ENCODE data around the gene LRCH2.
"Not testable (repeated sequence)": the region's sequence is repeated elsewhere in the genome, so short reads cannot be mapped to it uniquely, and the experiment has no call there.

Gene LRCH2, protein sequence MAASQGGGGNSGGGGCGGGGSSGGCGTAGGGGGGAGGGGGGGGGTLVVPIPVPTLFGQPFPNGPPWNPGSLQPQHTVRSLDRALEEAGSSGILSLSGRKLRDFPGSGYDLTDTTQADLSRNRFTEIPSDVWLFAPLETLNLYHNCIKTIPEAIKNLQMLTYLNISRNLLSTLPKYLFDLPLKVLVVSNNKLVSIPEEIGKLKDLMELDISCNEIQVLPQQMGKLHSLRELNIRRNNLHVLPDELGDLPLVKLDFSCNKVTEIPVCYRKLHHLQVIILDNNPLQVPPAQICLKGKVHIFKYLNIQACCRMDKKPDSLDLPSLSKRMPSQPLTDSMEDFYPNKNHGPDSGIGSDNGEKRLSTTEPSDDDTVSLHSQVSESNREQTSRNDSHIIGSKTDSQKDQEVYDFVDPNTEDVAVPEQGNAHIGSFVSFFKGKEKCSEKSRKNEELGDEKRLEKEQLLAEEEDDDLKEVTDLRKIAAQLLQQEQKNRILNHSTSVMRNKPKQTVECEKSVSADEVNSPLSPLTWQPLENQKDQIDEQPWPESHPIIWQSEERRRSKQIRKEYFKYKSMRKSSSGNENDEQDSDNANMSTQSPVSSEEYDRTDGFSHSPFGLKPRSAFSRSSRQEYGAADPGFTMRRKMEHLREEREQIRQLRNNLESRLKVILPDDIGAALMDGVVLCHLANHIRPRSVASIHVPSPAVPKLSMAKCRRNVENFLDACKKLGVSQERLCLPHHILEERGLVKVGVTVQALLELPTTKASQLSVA

DNA sequence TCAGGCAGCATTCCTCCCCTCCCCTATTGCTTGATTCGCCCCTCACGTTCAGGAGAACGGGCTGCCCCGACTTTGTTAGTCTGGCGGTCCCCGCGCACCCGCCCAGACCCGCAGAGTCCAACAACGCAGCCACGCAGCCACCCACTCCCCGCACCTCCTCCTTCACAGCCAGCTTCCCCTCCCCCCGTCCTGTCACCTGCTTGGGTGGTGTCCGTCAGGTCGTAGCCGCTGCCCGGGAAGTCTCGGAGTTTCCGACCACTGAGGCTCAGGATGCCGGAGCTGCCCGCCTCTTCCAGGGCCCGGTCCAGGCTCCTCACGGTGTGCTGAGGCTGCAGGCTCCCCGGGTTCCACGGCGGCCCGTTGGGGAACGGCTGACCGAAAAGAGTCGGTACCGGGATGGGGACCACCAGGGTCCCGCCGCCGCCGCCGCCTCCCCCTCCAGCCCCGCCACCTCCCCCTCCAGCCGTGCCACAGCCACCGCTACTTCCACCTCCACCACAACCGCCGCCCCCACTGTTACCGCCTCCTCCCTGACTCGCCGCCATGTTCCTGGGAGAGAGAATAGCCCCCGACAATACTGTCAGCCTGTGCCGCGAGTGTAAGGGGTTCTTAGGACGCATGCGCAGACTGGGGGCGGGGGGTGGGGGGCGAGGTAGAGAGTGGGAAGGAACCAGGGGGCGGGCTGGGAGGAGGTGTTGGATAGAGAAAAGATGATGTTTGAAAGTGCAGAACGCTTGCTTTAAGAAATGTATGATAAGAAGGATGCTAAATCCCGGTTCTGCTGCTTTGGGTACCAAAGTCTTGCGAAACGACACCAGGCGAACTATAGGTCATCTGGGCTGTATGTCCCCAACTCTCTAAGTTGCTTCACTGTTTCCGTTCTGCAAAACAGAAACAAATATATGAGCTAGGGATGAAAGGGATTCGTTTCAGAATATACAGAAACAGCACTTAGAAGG is at the start of gene LRCH2:
Gene LRCH2 (minus strand): TSS at position 600 of the 959 bp plus-strand sequence. CDS start 55 bp downstream, at position 545.
- DNase-seq: no peak

DNA sequence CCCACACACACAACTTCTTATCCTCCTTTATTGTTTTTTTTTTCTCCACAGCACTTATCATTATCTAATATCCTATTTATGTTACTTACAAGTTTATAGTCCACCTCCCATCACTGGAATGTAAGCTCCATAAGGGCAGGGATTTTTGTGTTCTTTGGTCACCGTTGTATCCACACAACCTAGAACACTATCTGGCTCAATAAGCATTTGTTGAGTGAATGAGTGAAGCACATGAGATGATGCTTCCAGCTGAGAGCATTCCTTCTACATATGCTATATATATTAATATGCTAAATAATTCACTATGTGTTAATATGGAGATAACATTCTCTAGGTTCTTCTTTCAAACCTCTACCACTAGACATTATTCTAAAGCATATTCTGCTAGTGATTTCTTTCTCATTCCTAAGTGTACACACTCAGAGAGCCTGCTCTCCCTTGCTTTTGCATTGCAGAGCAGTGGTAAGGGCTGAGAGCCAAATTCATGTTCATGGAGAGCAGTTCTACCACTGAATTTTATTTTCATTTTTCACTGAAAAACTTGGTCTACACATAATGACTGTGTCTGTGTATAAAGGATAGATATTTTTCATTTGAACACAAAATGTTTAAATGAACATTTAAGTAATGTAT is 35.3 kb upstream of the LRCH2 start:
- no peak for DNase-seq

DNA sequence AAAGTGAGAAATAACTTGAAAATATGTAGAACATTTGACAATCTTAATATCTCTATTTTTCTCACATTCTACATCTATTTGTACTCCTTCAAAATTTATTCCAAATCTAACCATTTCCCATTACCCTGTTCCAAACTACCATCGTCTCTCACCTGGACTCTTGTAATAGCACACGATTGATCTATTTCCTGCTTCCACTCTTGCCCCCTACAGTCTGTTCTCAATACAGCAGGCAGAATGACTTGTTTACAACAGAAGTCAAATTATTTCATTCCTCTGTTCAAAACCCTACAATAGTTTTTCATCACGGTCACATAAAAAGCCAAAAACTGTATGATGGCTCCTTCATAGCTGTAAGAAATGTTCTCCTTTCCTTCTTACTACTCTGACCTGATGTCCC is 34.5 kb upstream of the LRCH2 start:
- DNase-seq: no peak

DNA sequence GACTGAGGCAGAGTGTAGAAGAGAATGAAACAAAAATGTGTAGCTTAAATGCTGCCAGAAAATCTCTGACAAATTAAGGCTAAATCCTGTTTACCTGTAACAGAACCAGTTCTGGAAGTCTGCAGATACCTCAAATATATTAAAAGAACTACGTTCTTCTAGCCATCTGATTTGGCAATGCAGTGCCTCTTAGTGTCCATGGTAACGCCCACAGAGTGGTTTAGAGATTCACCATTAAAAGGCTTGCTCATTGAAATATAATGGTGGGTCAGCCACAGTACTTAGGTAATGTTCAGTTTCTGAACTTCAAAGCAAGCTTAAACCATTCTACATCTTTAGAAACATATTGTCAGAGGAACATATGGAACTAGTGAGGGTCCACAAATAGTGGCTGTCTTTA is 32.4 kb upstream of the LRCH2 start:
- DNase-seq: no peak

DNA sequence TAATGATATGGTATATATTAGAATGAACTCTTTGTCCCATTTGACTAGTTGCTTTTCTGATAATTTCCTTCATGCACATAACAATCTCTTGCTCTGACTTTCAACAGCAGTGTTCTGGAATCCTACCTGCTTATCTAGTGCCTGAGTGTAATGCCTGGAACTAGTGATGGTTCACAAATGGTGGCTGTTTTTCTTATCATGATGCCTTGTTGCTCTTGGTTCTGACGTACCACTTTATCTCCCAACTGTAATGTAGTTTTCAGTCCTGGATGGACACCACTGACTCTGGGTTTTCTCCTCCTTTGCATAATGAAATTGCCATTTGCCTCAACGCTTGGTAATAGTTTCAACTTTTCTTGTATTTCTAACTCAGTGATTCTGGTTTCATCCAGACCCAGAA is 30.1 kb upstream of the LRCH2 start:
- DNase-seq: no peak

DNA sequence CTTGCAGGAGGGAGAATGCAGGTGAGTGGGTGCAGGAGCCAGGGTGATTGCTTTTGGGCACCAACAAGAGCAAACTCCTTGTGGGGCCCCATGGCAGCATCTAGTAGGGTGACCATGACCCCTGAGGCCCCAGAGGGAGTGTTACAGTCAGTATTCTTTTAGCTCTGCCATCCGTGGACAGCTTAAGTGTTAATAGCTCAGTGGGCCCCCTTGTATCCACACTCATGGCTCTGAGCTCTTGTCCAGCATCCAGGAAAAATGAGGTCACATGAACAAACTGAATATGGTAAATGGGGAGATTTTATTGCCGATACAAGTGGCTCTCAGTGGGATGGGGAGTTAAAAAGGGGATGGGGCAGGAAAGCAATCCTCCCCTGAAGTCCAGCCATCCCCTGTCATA is 27.3 kb upstream of the LRCH2 start:
- no peak for DNase-seq

DNA sequence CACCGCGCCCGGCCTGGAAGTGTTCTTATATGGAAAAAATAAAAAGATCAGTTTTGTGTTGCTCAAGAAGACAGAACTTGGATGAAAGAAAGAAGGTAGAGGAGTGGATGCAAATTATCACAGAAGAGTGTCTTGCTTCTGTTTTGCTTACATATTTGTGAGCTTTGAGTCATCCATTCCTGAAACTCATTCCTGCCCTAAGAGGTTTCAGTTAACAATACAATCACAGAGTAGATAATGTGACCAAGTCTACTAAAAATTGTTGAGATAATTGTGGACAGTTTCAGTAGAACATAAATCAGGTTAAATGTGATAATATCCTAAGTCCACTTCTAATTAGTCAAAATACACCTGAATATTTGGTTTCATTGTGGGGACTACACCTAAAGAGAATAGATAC is 26.4 kb upstream of the LRCH2 start:
- no peak for DNase-seq

DNA sequence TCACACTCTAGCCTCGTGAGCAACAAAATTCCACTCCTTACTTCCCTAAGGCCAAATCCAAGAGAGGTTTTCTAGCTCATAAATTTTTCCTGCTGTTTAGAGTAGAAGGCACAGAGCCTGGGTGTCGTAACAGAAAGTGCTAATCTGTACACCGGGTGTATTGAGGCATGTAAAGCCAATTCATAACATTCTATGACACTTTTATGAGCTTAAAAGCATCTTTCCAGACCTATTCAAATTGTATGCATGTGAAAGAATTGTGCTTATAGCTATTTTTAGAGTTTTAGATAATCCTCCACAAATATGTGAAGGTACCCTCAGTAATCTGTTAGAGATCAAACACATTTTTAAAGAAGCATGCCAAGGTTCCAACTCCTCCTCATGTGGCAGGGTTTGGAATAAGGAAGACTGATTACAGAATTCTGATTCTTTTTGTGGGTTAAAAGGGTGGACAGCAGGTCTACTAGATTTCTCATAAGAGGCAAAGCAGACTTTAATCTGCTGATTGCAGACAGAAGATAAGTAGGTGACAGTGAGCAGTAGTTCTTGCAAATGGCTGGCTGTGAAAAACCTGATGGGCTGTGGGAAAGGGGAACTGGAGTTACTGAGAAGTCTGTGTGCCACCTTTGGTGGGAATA is 25.5 kb upstream of the LRCH2 start:
- no peak for DNase-seq

DNA sequence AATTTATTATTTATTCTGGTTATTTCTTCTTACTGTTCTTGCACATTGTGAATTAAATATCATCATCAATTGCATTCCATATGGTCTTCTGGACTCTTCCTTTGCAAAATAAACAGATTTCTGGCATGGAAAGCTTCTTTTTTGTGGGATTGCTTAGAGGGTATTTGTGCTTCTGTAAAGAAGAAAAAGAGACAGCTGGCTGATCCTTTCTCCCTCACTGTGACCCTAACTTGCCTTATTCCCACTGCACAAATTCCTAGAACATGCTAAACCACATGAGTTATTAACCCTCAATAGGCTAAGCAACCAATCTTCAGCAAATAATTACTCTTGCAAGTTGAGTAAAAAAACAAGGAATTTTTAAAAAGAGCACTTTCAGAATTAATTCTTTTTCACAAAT is 23.8 kb upstream of the LRCH2 start:
- DNase-seq: no peak

DNA sequence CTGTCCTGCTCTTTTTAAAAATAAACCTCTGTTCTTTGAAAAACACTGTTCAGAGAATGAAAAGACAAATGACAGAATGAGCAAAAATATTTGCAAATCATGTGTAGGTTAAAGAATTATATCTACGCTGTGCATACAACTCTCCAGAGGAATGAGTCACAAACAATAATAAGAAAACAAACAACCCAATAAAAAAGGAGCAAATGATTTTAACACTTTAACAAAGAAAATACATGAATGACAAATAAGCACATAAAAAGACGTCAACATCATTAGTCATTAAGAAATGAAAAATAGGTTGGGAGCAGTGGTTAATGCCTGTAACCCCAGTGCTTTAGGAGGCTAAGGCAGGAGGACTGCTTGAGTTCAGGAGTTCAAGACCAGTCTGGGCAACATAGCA is 21.1 kb upstream of the LRCH2 start:
- no peak for DNase-seq

DNA sequence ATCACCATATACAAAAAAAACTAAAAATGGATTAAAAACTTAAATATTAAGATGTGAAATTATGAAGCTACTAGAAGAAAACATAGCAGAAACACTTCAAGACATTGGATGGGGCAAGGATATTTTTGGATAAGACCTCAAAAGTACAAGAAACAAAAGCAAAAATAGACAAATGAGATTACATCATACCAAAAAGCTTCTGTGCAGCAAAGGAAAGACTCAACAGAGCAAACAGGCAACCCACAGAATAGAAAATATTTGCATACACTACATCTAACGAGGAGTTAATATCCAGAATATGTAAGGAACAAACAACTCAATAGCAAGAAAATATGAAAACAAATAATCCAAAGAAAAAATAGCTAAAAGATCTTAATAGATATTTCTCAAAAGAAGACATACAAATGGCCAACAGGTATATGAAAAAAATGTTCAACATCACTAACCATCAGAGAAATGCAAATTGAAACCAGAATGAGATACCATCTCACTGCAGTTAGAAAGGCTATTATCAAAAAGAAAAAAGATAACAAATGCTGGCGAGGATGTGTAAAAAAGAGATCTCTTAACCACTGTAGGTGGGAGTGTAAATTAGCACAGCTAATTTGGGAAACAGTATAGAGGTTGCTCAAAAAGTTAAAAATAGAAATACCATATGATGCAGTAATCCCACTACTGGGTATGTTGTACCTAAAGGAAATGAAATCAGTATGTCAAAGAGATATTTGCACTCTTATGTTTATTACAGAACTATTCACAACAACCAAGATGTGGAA is 17.8 kb upstream of the LRCH2 start:
- no peak for DNase-seq

DNA sequence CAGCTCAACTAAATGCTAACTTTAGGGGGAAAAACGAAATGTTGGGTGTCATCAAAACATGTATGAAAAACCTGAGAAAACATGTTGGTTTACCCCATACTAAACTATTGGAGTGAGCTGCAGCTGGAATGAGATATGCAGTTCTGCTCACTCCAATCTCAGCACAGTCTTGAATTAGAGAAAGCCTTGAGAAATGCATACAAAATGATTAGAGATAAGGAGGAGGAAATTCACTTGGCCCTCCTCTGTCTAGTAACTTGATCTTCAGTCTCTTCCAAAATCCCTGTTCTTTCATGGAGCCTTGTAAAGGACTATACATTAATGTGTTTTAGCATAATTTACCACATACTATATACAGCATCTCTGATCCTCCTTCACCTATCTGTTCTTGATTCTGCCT is 3.2 kb upstream of the LRCH2 start:
- DNase-seq: no peak

DNA sequence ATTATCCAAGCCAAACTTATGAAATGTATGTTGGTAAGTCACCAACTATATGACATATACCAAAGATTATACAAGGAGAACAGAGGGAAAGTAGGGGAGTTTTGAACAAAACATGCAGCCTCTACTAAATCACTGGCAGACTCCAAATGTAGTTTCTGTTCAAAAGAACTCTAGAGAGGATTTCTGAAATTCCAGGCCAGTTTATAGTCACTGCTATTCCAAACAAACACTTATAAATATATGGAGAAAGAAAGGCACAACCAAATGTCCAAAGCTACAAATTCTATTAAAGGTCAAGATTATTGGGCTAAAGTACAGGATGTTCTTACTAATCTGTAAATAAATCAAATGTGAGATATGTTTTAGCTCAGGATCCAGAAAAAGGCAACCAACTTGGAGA is 2.7 kb upstream of the LRCH2 start:
- no peak for DNase-seq

DNA sequence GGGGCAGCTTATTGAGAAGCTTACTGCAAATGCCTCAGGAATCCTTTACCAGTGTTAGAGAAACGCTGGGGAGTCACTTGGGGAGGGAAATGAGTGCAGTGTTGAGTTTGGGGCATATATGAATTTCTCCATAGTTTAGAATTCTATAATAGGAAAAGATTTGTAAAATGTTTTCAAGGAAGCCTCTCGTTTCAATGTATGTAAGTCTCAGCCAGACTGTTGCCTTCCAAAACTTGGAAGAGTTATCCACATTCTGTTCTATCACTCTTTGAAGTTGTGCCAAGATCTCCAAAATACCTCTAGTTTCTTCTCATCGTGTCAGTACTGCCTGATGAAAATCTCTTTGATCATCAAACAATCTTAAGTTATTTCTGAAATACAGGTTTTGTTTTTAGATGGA is 565 bp upstream of the LRCH2 start:
- DNase-seq: no peak

DNA sequence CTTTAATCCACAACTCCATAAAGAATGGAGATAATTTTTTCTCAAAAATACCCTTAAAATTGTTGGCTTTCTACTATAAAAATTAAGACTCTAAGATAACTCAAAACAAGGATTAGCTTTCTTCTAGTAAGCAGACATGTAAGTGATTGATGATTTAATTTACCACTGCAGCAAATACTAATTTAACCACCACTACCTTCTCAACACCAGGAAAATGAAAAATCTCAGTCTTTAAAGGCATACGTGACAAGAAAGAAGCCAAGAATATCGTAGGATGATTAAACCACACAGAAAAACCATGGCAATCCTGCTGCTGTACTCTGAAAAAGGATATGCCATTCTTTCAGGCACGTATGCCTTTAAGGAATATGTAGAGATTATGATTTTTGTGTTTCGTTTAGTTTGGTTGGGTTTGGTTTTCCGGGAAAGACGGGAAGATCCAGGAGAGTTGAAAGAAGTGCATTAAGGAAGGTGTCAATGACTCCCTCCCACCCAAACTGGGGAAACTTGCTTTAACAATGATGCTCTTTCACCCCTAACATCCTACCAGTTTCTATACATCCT is 881 bp downstream of the LRCH2 start:
- DNase-seq: no peak

DNA sequence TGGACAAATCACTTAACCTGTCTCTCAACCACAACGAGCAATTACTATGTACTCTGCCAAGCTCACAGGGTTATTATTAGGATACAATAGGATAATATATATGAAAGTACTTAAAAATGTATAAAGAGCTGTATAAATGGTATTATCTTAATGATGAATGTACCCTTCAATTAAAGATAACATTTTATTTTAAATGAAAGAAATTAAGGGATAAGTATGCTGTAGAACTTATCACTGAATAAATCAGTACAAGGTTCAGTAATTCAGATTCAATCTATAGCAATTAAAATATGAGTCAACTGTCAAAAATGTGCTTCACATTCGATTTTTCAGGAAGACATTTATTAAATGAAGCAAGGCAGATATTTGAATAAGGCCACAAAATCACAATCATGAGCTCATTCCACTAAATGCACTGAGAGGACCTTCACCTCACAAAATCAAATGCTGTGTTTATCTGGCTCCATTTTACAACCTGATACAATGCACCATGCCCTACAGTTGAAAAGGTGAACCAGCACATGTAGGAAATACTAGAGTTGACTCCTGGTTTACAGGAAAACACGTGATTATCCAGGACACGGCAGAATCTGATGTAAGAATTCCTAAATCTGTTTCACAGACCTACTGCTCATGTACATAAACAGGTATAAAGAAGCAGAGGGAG is 4.4 kb downstream of the LRCH2 start:
- DNase-seq: no peak

DNA sequence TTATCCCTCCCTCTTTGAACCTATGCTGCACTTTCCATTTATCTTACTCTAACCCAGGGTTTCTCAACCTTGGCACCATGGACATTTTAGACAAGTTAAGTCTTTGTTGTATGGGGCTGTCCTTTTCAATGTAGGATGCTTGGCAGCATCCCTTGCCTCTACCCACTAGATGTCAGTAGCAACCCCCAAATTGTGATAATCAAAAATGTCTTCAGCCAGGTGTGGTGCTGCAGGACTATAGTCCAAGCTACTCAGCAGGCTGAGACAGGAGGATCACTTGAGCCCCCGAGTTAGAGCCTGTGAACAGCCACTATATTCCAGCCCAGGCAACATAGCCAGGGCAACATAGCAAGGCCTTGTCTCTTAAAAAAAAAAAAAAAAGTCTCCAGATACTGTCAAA is 7.0 kb downstream of the LRCH2 start:
- DNase-seq: no peak

DNA sequence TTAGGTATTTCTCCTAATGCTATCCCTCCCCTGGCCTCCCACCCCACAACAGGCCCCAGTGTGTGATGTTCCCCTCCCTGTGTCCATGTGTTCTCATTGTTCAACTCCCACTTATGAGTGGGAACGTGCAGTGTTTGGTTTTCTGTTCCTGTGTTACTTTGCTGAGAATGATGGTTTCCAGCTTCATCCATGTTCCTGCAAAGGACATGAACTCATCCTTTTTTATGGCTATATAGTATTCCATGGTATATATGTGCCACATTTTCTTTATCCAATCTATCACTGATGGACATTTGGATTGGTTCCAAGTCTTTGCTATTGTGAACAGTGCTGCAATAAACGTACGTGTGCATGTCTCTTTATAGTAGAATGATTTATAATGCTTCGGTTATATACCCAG is 16.6 kb downstream of the LRCH2 start:
- DNase-seq: not testable (repeated sequence)

DNA sequence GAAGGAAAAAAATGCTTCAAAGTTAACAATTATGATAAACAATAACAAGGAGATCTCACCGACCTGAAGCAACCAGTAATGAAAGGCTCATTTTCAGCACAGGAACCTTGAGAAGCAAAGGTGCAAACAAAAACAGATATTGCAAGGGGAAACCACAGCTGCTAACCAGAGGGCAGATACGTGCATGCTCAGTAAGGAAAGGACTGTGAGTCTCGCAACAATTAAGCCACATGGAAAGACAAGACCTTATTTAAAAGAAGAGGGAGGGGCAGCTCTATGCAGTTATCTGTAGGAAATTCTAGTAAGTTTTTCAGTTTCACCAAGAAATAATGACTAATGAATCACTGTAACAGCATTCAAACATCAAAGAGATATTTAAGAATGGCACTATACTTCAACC is 19.3 kb downstream of the LRCH2 start:
- no peak for DNase-seq

DNA sequence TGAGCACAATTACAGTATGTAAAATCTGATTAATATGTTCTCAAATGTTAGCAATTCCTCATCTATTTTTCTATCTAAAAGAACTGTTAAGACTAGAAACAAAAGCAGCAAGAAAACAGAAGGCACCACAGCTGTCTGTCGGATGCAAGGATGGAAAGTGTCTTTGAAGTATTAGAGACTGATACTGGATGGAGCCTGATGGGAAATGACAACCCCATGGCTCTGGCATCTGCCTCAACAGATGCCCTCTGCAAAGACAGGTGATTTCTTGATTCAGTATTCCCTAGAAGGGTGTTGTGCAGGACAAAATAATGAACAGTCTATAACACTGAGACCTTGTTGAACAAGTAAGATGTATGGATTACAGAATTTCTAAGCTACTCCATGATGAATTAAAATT is 19.7 kb downstream of the LRCH2 start:
- no peak for DNase-seq

DNA sequence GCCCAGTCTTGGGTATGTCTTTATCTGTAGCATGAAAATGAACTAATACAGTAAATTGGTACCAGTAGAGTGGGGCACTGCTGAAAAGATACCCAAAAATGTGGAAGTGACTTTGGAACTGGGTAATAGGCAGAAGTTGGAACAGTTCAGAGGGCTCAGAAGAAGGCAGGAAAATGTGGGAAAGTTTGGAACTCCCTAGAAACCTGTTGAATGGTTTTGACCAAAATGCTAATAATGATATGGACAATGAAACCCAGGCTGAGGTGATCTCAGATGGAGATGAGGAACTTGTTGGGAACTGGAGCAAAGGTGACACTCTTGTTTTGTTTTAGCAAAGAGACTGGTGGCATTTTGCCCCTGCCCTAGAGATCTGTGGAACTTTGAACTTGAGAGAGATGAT is 24.3 kb downstream of the LRCH2 start:
- DNase-seq: not testable (repeated sequence)
